ENCODE results near the gene TSEN34. TPM values are rescaled to one million over a fixed set of nuclear protein-coding genes. Genes with fewer than 3 reads are reported as not detected.

TSEN34 gene
- total RNA-seq, 3 donors from 2014 or later (not counting 1 experiment from before 2014, with no cell fraction given): 11.5 to 16.7 (median 13.5) TPM

DNA sequence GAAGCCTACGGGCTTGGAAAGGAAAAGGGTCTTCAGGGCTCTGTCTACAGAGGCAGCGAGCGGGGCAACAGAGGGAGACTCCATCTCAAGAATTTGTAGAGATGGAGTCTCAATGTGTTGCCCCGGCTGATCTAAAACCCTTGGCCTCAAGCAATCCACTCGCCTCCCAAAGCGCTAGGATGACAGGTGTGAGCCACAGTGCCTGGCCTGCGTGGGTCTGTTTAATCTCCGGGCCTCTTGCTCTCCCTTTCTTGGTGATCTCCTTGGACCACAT, 17.6 kb downstream of the TSEN34 start:
- Histone ChIP-seq H3K36me3 (ENCODE audit: control insufficient read depth, insufficient read depth, low read length) (peaks cover 47% of the 10 kb centered on the region), H3K27ac (ENCODE audit: low read length) (peak overlapping the region; percentile 67), H3K4me3 (ENCODE audit: low read length) (no peak overlapping the region), H3K4me1 (ENCODE audit: control insufficient read depth, insufficient read depth, low read length) (peaks cover 70% of the 10 kb centered on the region), H3K27me3 (ENCODE audit: control insufficient read depth, insufficient read depth, low read length) (no peaks in the 10 kb centered on the region), H3K9me3 (ENCODE audit: control insufficient read depth, insufficient read depth, low read length) (no peaks in the 10 kb centered on the region)
- H3K36me3 Mint-ChIP-seq: peaks cover 7% of the 10 kb centered on the region
- no peaks in the 10 kb centered on the region for H3K9me3 Mint-ChIP-seq
- H3K4me1 Mint-ChIP-seq: peaks cover 43 to 47% of the 10 kb centered on the region in 2 donors
- H3K27ac Mint-ChIP-seq: peak overlapping the region; percentile 71 to 94
- TF ChIP-seq, protein P1, sequence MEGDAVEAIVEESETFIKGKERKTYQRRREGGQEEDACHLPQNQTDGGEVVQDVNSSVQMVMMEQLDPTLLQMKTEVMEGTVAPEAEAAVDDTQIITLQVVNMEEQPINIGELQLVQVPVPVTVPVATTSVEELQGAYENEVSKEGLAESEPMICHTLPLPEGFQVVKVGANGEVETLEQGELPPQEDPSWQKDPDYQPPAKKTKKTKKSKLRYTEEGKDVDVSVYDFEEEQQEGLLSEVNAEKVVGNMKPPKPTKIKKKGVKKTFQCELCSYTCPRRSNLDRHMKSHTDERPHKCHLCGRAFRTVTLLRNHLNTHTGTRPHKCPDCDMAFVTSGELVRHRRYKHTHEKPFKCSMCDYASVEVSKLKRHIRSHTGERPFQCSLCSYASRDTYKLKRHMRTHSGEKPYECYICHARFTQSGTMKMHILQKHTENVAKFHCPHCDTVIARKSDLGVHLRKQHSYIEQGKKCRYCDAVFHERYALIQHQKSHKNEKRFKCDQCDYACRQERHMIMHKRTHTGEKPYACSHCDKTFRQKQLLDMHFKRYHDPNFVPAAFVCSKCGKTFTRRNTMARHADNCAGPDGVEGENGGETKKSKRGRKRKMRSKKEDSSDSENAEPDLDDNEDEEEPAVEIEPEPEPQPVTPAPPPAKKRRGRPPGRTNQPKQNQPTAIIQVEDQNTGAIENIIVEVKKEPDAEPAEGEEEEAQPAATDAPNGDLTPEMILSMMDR (IDR thresholded peaks at IDR 0.05): no peak
- intact Hi-C loops (cut with micrococcal nuclease): no loop called here
- DNase-seq (no peak), ATAC-seq (no peak)
- 89% methylated on average over 8 of the region's 8 CpGs for WGBS (ENCODE audit: insufficient coverage)
- H3K27me3 Mint-ChIP-seq (ENCODE audit: low read depth in 2 of 2): no peaks in the 10 kb centered on the region
- H3K4me3 Mint-ChIP-seq: no peak overlapping the region

DNA sequence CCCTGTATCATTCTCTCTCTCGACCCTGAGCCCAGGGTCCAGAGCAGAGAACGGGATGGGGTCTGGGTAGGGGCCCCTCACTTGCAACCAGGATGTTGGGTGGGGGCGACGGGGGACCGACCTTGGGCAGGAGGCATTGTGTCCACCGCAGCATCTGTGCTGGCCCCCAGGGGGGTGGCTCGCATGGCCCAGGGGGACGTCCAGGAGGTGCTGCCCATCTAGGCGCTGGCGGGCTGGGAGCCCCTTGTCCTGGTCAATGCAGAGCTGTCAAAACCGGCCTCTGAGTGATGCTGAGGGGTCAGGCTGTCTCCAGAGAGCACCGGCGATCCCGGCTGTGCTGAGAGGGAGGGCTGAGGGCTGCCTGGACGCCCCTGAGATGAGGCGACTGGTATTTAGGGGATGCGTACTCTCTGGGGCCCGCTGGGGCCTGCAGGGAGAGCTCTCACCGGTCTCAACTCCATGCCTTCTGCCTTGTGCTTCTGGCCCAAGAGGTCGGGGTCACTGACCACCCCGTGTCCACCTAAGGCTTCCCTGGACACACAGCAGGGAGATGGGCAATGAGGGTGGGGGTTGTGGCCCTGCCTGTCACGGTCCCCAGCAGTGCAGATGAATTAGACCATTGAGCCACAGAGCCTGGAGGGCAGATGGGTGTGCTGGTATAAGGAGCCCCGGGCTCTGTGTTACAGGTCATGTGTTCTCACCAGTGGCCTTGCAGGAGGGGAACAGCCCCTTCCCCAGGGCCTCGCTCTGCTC, 18.1 kb downstream of the TSEN34 start:
- Histone ChIP-seq H3K9me3 (ENCODE audit: control insufficient read depth, insufficient read depth, low read length) (no peaks in the 10 kb centered on the region), H3K4me3 (ENCODE audit: low read length) (no peak overlapping the region), H3K36me3 (ENCODE audit: control insufficient read depth, insufficient read depth, low read length) (peaks cover 43% of the 10 kb centered on the region), H3K27ac (ENCODE audit: low read length) (peak overlapping the region; percentile 67), H3K4me1 (ENCODE audit: control insufficient read depth, insufficient read depth, low read length) (peaks cover 66% of the 10 kb centered on the region), H3K27me3 (ENCODE audit: control insufficient read depth, insufficient read depth, low read length) (no peaks in the 10 kb centered on the region)
- Mint-ChIP-seq H3K27me3 (ENCODE audit: low read depth in 2 of 2) (no peaks in the 10 kb centered on the region), H3K27ac (peak overlapping the region; percentile 90 to 94), H3K4me1 (peaks cover 43 to 47% of the 10 kb centered on the region in 2 donors), H3K9me3 (no peaks in the 10 kb centered on the region), H3K36me3 (peaks cover 7% of the 10 kb centered on the region), H3K4me3 (peak overlapping the region; percentile 25)
- no peak for DNase-seq
- TF ChIP-seq, protein P1 (IDR thresholded peaks at IDR 0.05): no peak
- intact Hi-C loops (cut with micrococcal nuclease): no loop called here
- 82% methylated on average over 24 of the region's 24 CpGs for WGBS (ENCODE audit: insufficient coverage)
- ATAC-seq: no peak

GRCh38 chr19:54209811-54210494, 18.8 kb downstream of the TSEN34 start:
- H3K27me3 ChIP-seq (ENCODE audit: control insufficient read depth, insufficient read depth, low read length): no peaks in the 10 kb centered on the region
- peaks cover 7% of the 10 kb centered on the region for H3K36me3 Mint-ChIP-seq
- H3K27me3 Mint-ChIP-seq (ENCODE audit: low read depth in 2 of 2): no peaks in the 10 kb centered on the region
- peak overlapping the region; percentile 86 for H3K4me3 Mint-ChIP-seq
- TF ChIP-seq, protein P1 (IDR thresholded peaks at IDR 0.05): no peak
- peaks cover 36 to 43% of the 10 kb centered on the region in 2 donors for H3K4me1 Mint-ChIP-seq
- peak overlapping the region; percentile 90 to 94 for H3K27ac Mint-ChIP-seq
- H3K9me3 ChIP-seq (ENCODE audit: control insufficient read depth, insufficient read depth, low read length): no peaks in the 10 kb centered on the region
- WGBS (ENCODE audit: insufficient coverage): 21% methylated on average over 10 of the region's 10 CpGs
- ATAC-seq: no peak
- no peaks in the 10 kb centered on the region for H3K9me3 Mint-ChIP-seq
- peaks cover 37% of the 10 kb centered on the region for H3K36me3 ChIP-seq (ENCODE audit: control insufficient read depth, insufficient read depth, low read length)
- DNase-seq: peak in 1 of 2 donors; percentile 65
- H3K4me3 ChIP-seq (ENCODE audit: low read length): no peak overlapping the region
- intact Hi-C loops (cut with micrococcal nuclease): loop anchor here (1.0 to 2.0 kb wide), 2 partner anchors 9 to 21 kb away; no protein-coding TSS in a partner anchor
- H3K4me1 ChIP-seq (ENCODE audit: control insufficient read depth, insufficient read depth, low read length): peaks cover 64% of the 10 kb centered on the region
- peak overlapping the region; percentile 77 for H3K27ac ChIP-seq (ENCODE audit: low read length)
